Mesendoderm (in vitro differentiated cells): ENCODE measurements around the gene ZNF606.
"Not testable (repeated sequence)": the region's sequence is repeated elsewhere in the genome, so short reads cannot be mapped to it uniquely, and the experiment has no call there.

Source experiments
- DNase-seq: peaks from one replicate; pipeline ENCODE4 v3.0.0; 2013
- H2AK5ac ChIP-seq: 2 replicates; pipeline ENCODE4 v1.6.1; 2013; ENCODE audit warnings: low read length, inconsistent platforms
- H2BK120ac ChIP-seq: 2 replicates; pipeline ENCODE4 v1.6.1; 2013; ENCODE audit warnings: low read depth, mild to moderate bottlenecking, low read length, moderate library complexity, mixed read lengths
- H2BK15ac ChIP-seq: replicated peaks from 2 replicates; pipeline ENCODE4 v1.6.1; 2013; ENCODE audit warnings: low read depth, mild to moderate bottlenecking, moderate library complexity
- H2BK5ac ChIP-seq: 2 replicates; pipeline ENCODE4 v1.6.1; 2013; ENCODE audit warnings: low read length, inconsistent platforms
- H3K18ac ChIP-seq: 2 replicates; pipeline ENCODE4 v1.6.1; 2013; ENCODE audit warnings: mild to moderate bottlenecking, low read length, mixed read lengths
- H3K23ac ChIP-seq: one replicate; pipeline ENCODE4 v1.6.1; 2013; ENCODE audit warnings: low read length
- H3K27ac ChIP-seq: 2 replicates; pipeline ENCODE4 v1.5.1; 2013; ENCODE audit warnings: low read depth, mild to moderate bottlenecking, inconsistent platforms, low read length, moderate library complexity
- H3K27me3 ChIP-seq: 2 replicates; pipeline ENCODE4 v1.6.1; 2013; ENCODE audit warnings: low read length, control low read depth, mild to moderate bottlenecking, inconsistent platforms; ENCODE audit not compliant: insufficient read depth, poor library complexity
- H3K36me3 ChIP-seq: 2 replicates; pipeline ENCODE4 v1.6.1; 2013; ENCODE audit warnings: low read length, inconsistent platforms; ENCODE audit not compliant: control insufficient read depth, insufficient read depth
- H3K4ac ChIP-seq: one replicate; pipeline ENCODE4 v1.6.1; 2013; ENCODE audit warnings: low read depth, mild to moderate bottlenecking, low read length, moderate library complexity
- H3K4me1 ChIP-seq: 2 replicates; pipeline ENCODE4 v1.6.1; 2013; ENCODE audit warnings: low read depth, low read length, inconsistent platforms; ENCODE audit not compliant: control insufficient read depth
- H3K4me2 ChIP-seq: 2 replicates; pipeline ENCODE4 v1.6.1; 2013; ENCODE audit warnings: low read length
- H3K4me3 ChIP-seq: 2 replicates; pipeline ENCODE4 v1.5.1; 2013; ENCODE audit warnings: mild to moderate bottlenecking, low read length
- H3K56ac ChIP-seq: one replicate; pipeline ENCODE4 v1.6.1; 2013; ENCODE audit warnings: low read length
- H3K79me1 ChIP-seq: 2 replicates; pipeline ENCODE4 v1.6.1; 2013; ENCODE audit warnings: low read length, inconsistent platforms
- H3K79me2 ChIP-seq: 2 replicates; pipeline ENCODE4 v1.6.1; 2013; ENCODE audit warnings: mild to moderate bottlenecking, low read length; ENCODE audit not compliant: control insufficient read depth, insufficient read depth
- H3K9ac ChIP-seq: 2 replicates; pipeline ENCODE4 v1.6.1; 2013; ENCODE audit warnings: low read length, inconsistent platforms
- H4K5ac ChIP-seq: one replicate; pipeline ENCODE4 v1.6.1; 2013; ENCODE audit warnings: low read length
- H4K8ac ChIP-seq: one replicate; pipeline ENCODE4 v1.6.1; 2013; ENCODE audit warnings: low read depth, mild to moderate bottlenecking, control low read depth, low read length, moderate library complexity
- WGBS: extraction: QIAGEN DNeasy Blood & Tissue Kit; methylation state at CpG from one replicate; pipeline ENCODE4 v1.1.7; 2013; ENCODE audit warnings: low lambda C conversion rate, missing lambda C conversion rate; ENCODE audit not compliant: insufficient coverage; ENCODE audit errors: extremely low coverage; 5-methylcytosine and 5-hydroxymethylcytosine counted together

The ZNF606 gene

GRCh38 chr19:58009666-58010301, 7.2 kb upstream of the ZNF606 start:
- no peak overlapping the region for H2BK5ac ChIP-seq
- H3K4me2 ChIP-seq: peak overlapping the region; percentile 29
- H3K4ac ChIP-seq: no peak overlapping the region
- H3K4me1 ChIP-seq: no peaks in the 10 kb centered on the region
- no peak overlapping the region for H4K5ac ChIP-seq
- DNase-seq: peak; percentile 93
- H3K27me3 ChIP-seq: no peaks in the 10 kb centered on the region
- WGBS: no CpG with 5 or more reads among the region's 41 CpGs
- no peak overlapping the region for H3K18ac ChIP-seq
- H4K8ac ChIP-seq: no peak overlapping the region
- no peak overlapping the region for H3K27ac ChIP-seq
- no peak overlapping the region for H2AK5ac ChIP-seq
- H3K4me3 ChIP-seq: no peak overlapping the region
- H3K9ac ChIP-seq: peak overlapping the region; percentile 54
- H3K23ac ChIP-seq: no peak overlapping the region
- H2BK120ac ChIP-seq: no peak overlapping the region
- no peaks in the 10 kb centered on the region for H3K79me1 ChIP-seq
- peak overlapping the region; percentile 67 for H3K56ac ChIP-seq
- H3K79me2 ChIP-seq: no peaks in the 10 kb centered on the region
- no peak overlapping the region for H2BK15ac ChIP-seq
- H3K36me3 ChIP-seq: peaks cover 3% of the 10 kb centered on the region

- H3K27me3 ChIP-seq: no peaks in the 10 kb centered on the region
- peak overlapping the region; percentile 29 for H3K4me2 ChIP-seq
- no peak overlapping the region for H3K4me3 ChIP-seq
- no peak overlapping the region for H4K8ac ChIP-seq
- H3K36me3 ChIP-seq: peaks cover 7% of the 10 kb centered on the region
- H2AK5ac ChIP-seq: no peak overlapping the region
- no peak overlapping the region for H2BK120ac ChIP-seq
- H4K5ac ChIP-seq: no peak overlapping the region
- no peak overlapping the region for H3K18ac ChIP-seq
- no peak overlapping the region for H3K27ac ChIP-seq
- peak overlapping the region; percentile 25 for H3K56ac ChIP-seq
- DNase-seq: no peak
- no CpG with 5 or more reads among the region's 21 CpGs for WGBS
- H3K79me1 ChIP-seq: peaks cover 3% of the 10 kb centered on the region
- H2BK5ac ChIP-seq: no peak overlapping the region
- H3K4me1 ChIP-seq: no peaks in the 10 kb centered on the region
- H3K9ac ChIP-seq: no peak overlapping the region
- H3K4ac ChIP-seq: no peak overlapping the region
- peaks cover under 1% of the 10 kb centered on the region for H3K79me2 ChIP-seq
- no peak overlapping the region for H2BK15ac ChIP-seq
- no peak overlapping the region for H3K23ac ChIP-seq
Measured at GRCh38 chr19:58009301-58009665, 6.7 kb upstream of the ZNF606 start.

GRCh38 chr19:58008877-58009276, 6.3 kb upstream of the ZNF606 start:
- H3K56ac ChIP-seq, H3K79me2 ChIP-seq, H2BK5ac ChIP-seq, H3K9ac ChIP-seq, H3K4me3 ChIP-seq, H3K79me1 ChIP-seq, H3K4ac ChIP-seq, H3K18ac ChIP-seq, H3K27me3 ChIP-seq, H2BK120ac ChIP-seq, H2BK15ac ChIP-seq, H3K27ac ChIP-seq, H3K4me2 ChIP-seq, H3K4me1 ChIP-seq, H3K23ac ChIP-seq, H2AK5ac ChIP-seq, H4K8ac ChIP-seq, H4K5ac ChIP-seq, H3K36me3 ChIP-seq, DNase-seq: not testable (repeated sequence)
- WGBS: no CpG with 5 or more reads among the region's 10 CpGs

GRCh38 chr19:58007285-58007684, 4.7 kb upstream of the ZNF606 start:
- no peak overlapping the region for H3K4me3 ChIP-seq
- no peak overlapping the region for H2AK5ac ChIP-seq
- no CpG with 5 or more reads among the region's 1 CpG for WGBS
- no peak overlapping the region for H3K23ac ChIP-seq
- H4K8ac ChIP-seq: no peak overlapping the region
- no peak overlapping the region for H2BK120ac ChIP-seq
- peaks cover 9% of the 10 kb centered on the region for H3K36me3 ChIP-seq
- H3K18ac ChIP-seq: no peak overlapping the region
- peak; percentile 70 for DNase-seq
- no peak overlapping the region for H3K56ac ChIP-seq
- no peak overlapping the region for H3K4ac ChIP-seq
- H3K4me1 ChIP-seq: no peaks in the 10 kb centered on the region
- H3K79me1 ChIP-seq: peaks cover 8% of the 10 kb centered on the region
- no peak overlapping the region for H3K9ac ChIP-seq
- no peak overlapping the region for H4K5ac ChIP-seq
- H3K27me3 ChIP-seq: no peaks in the 10 kb centered on the region
- no peak overlapping the region for H3K27ac ChIP-seq
- H3K4me2 ChIP-seq: no peak overlapping the region
- peaks cover 6% of the 10 kb centered on the region for H3K79me2 ChIP-seq
- H2BK15ac ChIP-seq: no peak overlapping the region
- no peak overlapping the region for H2BK5ac ChIP-seq

GRCh38 chr19:58003174-58003828, 681 bp upstream of the ZNF606 start:
- no peak overlapping the region for H2BK15ac ChIP-seq
- no peak overlapping the region for H4K8ac ChIP-seq
- peak overlapping the region; percentile 40 for H3K4me3 ChIP-seq
- peaks cover 20% of the 10 kb centered on the region for H3K36me3 ChIP-seq
- H4K5ac ChIP-seq: no peak overlapping the region
- peaks cover 5% of the 10 kb centered on the region for H3K4me1 ChIP-seq
- H3K18ac ChIP-seq: peak overlapping the region; percentile 75
- H3K56ac ChIP-seq: peak overlapping the region; percentile 66
- no peak overlapping the region for H2AK5ac ChIP-seq
- H3K27ac ChIP-seq: no peak overlapping the region
- H3K4ac ChIP-seq: peak overlapping the region; percentile 46
- no CpG with 5 or more reads among the region's 31 CpGs for WGBS
- peaks cover 22% of the 10 kb centered on the region for H3K79me2 ChIP-seq
- H3K79me1 ChIP-seq: peaks cover 27% of the 10 kb centered on the region
- H3K23ac ChIP-seq: peak overlapping the region; percentile 45
- H3K4me2 ChIP-seq: peak overlapping the region; percentile 25
- H2BK5ac ChIP-seq: no peak overlapping the region
- H3K9ac ChIP-seq: peak overlapping the region; percentile 46
- no peak for DNase-seq
- H3K27me3 ChIP-seq: no peaks in the 10 kb centered on the region
- no peak overlapping the region for H2BK120ac ChIP-seq
